GM21528 (cell line): Measurements from ENCODE around the gene PSME3IP1.
"Not testable (repeated sequence)": the region's sequence is repeated elsewhere in the genome, so short reads cannot be mapped to it uniquely, and the experiment has no call there.

Source experiments
- ATAC-seq: cut with Tn5 transposase; IDR thresholded peaks from one replicate; pipeline ENCODE4 v1.9.1; 2021; ENCODE audit warnings: mild to moderate bottlenecking, moderate library complexity; ENCODE audit not compliant: unreplicated experiment, low FRiP score

Gene PSME3IP1

DNA sequence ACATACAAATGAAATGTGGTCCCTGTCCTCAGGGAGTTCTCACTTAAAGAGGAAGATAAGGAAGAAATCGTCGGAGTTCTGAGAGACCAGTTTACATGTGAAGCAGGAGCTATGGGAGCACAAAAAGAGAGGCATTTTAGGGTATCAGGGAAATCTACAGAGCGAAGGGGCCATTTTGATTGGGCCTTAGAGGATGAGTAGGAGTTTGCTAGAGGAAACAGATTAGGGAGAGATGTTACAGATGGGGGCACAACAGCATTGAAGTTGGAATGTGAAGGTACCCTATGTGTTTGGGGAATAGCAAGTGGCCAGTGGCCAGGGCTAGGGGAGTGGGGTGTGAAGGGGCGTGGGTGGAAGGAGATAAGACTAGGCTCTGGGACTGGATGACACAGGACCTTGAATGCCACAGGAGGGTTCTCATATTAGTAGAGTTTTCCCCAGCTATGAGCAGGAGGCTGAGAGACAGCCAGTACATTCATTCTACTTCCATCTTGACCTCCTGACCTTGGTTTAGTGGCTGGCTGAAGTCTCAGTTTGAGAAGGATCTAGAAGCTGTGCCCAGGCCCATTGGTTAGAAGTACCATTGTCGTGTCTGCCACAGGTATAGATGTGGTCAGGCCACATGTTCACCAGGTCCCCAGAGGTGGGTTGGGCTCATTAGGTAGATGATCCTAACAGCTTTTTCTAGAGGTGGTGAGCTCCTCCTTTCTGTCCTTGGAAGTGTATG, 58.6 kb downstream of the PSME3IP1 start:
- ATAC-seq = no peak

DNA sequence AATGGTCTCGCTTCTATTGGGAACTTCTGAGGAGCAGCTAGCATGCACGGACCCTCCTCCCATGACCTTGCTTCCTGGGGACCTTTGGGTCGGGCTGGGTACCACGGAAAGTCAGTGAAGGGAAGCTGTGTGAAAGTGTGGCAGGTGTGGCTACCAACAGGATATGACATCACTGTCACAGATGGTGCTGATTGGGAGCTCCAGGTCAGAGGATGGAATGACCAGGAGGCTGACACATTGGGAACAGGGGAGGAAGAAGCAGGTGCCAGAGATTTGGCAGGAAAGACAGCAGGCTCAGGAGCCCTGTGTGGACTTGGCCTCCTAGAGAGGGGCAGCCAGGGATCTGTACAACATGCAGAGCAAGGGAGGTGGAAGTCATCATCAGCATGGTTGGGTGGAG, 59.4 kb downstream of the PSME3IP1 start:
- ATAC-seq = no peak

DNA sequence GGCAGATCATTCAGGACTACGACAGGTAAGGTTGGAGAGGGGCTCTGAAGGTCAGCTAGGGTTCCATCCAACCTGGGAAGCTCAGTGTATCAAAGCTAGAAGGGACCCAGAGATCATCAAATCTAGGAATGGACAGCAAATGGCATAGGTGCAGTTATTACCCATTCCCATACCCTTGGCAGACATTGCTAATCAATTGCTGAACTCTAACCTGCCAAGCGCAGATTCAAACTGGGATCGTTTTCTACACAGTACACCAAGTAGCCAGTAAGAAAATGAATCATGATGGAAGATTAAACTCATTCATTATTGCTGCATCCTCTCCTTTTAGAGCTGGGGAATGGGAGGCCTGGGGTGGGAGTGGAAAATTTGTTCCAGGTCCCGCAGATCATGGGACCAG, 59.9 kb downstream of the PSME3IP1 start:
- ATAC-seq = no peak

DNA sequence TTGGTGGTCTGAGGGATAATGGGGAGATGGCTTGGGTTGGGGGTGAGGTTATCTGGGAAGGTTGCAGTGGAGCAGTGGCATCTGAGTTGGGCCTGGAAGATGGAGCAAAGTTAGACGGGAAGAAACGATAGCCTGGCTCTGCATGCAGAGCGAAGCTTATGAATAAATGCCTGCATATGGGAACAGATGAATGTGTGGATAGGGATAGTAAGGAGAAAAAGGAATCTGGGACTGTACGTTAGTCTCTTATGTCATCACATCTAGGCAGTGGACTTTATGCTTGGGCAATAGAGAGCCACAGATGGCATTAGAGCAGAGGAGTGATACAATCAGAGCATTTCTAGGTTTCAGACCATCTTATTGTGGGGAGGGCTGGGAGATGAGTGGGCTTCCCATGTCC, 60.5 kb downstream of the PSME3IP1 start:
- no peak for ATAC-seq

DNA sequence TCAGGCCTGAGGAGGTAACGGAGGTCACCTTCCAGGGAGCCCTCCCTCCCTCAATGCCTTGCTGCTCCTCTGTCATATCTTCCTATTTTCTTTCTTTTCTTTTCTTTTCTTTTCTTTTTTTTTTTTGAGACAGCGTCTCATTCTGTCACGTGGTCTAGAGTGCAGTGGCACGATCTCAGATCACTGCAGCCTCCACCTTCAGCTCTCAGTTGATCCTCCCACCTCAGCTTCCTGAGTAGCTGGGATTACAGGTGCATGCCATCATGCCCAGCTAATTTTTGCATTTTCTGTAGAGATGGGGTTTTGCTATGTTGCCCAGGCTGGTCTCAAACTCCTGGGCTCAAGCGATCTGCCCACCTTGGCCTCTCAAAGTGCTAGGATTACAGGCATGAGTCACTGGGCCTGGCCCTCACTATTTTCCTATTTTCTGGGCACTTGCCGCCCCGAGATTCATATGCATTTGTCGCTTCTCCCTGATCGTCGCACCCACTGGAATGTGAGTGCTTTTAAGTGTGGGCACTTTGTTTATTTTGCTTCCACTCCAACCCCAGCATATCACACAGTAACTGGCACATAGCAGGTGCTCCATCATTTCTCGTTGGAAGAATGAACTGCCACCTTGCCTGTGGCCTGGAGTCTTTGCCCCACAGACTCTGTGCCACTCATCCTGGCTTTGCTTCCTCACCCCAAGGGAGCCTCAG, 61.7 kb downstream of the PSME3IP1 start:
- no peak for ATAC-seq

DNA sequence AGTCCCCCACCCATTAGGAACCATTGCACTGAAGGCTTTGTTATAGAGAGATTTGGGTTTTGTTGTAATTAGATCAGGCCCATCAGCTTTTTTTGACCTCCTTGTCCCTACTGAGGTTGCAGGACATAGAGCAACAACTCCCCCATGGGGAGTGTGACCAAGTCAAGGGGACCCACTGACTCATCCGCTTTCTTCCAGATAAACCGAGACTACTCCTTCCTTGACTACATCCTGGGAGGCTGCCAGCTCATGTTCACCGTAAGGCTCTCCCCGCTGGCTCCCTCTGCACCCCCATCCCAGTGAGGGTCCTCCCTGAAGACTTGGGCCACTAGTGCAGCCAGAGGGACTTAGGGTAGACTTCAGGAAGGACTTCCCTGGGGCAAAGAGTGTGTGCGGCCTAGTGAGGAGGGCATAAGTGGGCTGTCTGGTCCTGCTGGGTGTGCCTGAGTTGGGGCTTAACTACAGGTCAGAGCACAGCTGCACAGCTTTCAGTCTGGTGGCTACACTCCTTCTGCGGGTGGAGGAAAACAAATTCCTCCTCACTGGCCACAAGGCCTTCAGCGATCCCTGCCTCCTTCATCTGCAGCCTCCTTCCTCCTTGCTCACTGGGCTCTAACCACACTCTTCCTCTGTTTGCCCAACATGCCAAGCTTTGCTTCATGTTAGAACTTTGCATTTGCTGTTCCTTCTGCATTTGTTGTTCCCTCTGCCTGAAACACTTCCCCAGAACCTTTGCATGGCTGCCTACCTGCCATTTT, 62.4 kb downstream of the PSME3IP1 start:
- no peak for ATAC-seq

DNA sequence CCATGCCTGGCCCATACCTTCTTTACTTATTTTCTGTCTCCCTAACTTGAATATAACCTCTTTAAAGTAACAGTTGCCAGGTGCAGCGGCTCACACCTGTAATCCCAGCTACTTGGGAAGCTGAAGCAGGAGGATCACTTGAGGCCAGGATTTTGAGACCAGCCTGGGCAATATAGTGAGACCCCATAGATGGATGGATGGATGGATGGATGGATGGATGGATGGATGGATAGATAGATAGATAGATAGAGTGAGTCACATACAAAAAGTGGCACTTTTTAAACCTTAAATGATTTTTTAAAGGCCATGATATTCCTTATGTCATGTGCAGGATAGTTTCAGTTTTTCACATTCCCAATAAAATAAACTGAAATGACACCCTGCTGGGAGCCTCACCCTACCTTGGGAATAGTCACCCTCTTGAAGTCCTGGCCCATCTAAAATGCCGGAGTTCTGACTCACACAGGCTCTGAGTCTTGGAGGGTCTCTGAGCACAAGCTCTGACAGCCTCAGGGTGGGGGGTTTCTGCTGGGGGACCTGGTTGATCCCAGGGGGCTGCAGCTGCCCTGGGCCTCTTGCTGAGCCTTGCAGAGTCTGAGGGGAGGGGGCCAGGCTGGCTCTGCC, 67.3 kb downstream of the PSME3IP1 start:
- ATAC-seq = no peak

DNA sequence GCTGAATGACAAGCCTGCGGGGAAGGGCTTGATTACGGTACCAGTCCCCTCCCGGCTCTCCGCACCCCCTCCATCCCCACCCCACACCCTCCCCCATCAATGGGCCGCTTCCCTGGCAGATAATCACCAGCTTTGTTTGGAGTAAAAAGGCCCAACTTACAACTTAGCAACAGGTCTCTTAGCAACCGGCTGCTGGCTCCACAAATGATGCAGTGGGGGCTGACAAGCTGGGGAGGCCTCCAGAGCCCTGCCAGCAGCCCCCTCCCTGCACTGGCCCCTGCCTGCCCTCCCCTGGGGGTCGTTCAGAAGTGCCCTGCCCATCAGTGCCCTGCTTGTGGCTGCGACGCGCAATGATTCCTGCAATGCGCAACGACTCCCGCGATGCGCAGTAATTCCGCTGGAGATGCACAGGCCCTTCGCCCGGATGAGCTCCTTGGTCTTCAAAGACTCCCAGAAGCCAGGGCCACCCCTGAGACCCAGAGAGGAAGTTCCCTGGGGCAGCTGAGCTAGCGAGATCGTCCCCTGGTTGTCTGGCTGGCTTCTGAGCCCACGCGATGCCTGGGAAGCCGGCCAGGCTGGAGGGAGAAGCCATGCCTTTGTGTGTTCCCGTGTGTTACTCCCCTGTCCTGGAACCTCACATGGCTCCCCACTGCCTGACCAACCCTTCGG, 70.2 kb downstream of the PSME3IP1 start:
- ATAC-seq = no peak

DNA sequence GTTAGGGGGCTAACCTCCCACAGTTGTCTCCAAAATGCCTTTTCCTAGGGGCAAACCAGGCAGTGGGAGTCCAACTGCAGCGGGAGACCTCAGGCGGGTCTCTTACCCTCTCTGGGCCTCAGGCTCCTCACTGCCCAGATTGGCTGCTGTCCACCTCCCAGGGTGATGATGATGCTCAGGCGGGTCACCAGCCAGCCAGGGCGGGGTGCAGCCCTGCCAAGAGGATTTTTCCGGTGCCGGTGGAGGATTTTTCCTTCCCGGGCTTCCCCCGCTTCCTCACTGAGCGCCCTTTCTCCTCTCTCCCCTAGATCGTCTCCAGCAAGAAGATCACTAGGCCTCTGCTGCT, 70.7 kb downstream of the PSME3IP1 start:
- no peak for ATAC-seq

DNA sequence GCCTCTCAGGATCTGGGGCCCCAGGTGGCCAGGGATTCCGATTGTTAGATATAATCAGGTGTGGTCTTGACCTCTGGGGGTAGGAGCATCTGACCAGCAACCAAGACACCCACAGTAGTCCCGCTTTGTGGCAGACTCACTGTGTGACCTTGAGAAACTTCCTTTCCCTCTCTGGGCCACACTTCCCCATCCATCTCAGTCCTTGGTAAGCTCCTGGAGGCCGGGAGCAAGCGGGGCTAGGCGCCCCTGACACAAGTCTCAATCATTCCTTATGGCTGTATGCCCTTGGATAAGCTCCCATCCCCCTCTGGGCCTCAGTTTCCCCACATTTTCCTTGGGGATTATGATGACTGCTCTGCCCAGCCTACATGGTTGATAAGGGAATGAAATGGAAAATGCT, 72.2 kb downstream of the PSME3IP1 start:
- ATAC-seq = no peak

DNA sequence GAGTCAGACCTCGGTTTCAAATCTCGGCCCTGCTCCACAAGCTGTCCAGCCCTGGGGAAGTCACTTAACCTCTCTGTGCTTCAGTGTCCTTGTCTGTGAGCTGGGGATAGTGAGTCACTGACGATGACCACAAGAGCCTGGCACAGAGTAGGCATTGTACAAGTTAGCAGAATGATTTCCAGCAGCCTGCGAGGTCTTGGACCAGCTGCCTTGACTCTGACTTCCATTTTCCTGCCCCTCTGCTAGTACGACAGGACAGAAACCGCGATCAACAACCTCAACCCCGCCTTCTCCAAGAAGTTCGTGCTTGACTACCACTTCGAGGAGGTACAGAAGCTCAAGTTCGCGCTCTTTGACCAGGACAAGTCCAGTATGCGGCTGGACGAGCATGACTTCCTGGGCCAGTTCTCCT, 72.8 kb downstream of the PSME3IP1 start:
- ATAC-seq = no peak

DNA sequence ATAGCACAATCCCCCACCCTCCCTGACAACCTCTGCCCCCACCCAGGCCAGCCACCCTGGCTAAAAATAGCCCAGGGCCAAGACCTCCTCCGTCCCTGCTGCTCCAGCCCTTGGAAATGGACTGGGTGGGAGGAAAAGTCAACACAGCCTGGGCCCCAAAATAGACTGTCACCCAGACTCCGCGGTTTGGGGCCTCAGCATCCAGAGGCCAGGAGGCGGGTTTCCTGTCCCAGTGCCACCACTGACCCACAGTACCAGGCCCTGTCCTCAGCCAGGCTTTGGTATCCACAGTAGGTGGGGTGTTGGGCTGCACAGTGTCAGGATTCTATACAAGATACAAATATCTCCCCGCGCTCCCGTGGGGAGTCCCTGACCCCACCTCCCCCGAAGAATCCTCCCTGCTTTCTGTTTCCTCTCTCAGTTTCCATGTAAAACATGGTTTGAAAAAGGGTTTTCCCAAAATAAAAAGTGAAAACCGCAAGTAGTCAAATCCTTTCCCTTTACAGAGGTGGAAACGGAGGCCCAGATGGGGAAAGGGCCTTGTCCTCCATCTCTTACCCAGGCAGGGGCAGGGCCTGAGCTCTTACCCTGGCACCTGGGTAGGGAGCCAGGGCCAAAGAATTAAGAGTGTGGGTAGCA, 73.3 kb downstream of the PSME3IP1 start:
- ATAC-seq = no peak

DNA sequence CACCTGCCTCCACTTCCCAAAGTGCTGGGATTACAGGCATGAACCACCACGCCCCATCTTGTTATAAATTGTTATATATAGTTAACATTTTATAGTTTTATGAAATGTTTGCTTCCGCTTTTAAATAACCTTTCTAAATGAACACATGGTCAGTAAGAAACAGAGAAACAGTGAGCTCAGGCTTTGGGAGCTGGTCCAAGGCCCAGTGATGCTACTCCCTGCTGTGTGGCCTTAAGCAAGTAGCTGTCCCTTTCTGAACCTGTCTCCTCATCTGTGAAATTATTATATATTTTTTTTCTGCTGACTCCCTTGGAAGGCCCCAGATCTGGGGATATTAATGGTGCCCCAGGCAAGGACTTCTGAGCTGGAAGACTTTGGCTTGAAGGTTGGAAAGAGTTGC, 74.4 kb downstream of the PSME3IP1 start:
- no peak for ATAC-seq

DNA sequence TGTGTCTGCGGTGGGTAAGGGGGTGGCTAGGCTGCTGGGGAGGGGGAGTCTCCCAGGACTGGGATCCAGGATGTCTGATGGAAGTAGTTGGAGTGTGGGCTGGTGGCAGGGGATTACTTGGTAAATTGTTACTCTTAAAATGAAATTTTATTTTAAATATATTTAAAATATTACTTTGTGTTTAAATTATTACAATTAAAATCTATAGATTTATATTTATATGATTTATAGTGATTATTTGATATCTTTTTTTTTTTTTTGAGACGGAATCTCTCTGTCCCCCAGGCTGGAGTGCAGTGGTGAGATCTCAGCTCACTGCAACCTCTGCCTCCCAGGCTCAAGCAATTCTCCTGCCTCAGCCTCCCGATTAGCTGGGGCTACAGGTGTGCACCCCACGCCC, 74.9 kb downstream of the PSME3IP1 start:
- ATAC-seq = no peak

DNA sequence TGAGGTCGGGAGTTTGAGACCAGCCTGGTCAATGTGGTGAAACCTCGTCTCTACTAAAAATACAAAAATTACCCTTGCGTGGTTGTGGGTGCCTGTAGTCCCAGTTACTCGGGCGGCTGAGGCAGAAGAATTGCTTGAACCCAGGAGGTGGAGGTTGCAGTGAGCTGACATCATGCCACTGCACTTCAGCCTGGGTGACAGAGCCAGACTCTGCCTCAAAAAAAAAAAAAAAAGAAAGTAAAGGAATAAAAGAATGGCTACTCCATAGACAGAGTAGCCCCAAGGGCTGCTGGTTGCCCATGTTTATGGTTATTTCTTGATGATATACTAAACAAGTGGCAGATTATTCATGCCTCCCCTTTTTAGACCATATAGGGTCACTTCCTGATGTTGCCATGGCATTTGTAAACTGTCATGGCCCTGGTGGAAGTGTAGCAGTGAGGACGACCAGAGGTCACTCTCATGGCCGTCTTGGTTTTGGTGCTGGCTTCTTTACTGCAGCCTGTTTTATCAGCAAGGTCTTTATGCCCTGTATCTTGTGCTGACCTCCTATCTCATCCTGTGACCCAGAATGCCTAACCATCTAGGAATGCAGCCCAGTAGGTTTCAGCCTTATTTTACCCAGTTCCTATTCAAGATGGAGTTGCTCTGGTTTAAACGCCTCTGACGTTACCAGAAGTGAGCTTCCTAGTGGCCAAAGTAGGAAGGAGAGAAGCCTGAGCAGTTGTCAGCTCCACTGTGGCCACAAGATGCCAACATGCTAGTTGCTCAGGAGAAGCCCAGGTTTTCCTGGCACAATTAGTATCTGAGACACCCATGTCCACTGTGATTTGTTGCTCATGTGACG, 76.4 kb downstream of the PSME3IP1 start:
- ATAC-seq = not testable (repeated sequence)

DNA sequence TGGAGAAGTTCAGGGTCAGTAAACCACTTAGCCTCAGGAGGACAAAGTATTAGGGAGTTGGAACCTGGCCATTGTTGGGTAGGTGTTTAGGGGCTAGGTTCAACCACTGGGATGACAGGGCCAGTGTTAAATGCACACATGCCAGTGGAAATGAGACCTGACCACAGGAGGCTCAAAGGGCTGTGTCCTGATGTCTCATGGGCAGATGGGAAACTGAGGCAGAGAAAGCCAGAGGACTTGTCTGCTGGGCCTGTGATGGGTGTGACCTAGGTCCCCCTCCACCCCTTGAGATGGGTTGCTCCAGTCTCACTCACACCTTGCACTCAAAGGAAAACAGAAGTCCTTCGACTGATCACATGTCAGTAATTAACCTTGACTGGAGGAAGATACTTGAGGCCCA, 77.4 kb downstream of the PSME3IP1 start:
- ATAC-seq = no peak

DNA sequence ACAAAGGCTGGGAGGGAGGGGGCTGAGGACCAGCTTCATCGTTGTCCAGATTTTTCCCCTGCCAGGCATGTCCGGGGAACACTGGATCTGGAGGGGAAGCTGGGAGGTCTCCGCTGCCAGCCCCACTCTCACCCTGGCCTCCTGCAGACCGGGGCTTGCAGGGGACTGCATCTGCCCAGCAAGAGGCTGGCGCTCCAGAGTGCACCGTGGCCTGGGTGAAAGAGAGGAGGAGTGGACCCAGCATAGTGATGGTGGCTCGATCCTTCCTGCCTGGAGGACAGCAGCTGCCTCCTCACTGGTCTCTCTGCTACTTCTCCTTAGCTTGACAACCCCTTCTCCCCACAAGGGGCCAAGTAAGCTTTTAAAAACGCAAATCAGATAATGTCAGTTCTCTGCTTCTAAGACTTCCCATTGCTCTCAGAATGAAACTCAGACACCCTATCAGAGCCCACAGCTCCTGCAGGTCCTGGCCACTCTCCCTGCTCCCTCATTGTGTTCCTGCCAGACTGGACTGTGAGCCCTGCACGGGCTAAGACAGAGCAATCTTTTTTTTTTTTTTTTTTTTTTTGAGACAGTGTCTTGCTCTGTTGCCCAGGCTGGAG, 78.4 kb downstream of the PSME3IP1 start:
- ATAC-seq = no peak

DNA sequence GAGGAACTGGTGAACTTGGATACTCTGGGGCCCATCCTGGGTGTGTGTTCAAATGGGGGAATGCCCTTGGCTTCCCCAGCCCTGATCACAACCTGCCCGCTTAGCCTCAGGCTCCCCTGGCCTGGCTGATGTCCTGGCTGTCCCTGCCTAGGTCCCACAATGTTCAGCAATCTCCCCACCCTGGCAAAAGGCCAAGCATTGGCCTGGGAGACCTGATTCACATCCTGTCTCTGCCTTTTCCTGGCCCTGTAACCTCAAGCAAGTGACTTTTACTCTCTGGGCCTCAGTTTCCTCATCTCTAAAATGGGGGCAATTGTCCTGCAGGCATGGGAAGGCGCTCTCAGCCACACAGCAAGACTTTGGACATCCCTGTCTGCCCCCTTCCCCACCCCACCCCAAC, 79.1 kb downstream of the PSME3IP1 start:
- no peak for ATAC-seq

DNA sequence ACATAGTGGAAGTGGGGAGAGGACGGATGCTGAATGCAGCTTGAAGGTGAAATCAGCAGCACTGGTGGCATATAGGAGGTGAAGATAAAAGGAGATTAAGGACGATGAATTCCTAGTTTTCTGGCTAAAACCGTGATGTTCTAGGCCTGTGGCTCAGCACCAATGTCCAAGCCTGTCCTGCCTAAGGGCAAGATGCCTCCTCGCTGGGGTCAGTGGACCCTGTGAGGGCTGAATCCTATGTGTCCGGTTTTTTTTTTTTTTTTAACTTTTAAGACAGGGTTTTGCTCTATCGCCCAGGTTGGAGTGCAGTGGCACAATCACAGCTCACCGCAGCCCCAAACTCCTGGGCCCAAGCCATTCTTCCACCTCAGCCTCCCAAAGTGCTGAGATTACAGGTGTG, 80.7 kb downstream of the PSME3IP1 start:
- no peak for ATAC-seq
